ENCODE measurements around the gene NRROS.

The NRROS gene

DNA sequence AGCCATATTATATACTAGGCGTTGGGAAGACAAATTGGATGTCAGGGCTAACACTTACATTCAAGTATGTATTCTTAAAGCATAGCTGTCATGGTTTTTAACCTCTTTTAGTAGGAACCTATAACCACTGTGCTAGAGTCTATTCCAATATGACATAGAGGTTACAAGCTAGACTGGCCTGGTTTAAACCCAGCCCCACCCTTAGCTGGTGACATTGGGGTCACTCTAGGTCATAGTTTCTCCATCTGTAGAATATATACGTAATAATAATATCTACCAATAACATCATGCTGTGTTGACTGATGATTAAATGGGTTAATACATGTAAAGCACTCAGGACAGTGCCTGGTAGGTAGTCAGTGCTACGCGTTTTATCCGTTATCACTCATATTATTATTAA is 16.7 kb downstream of the NRROS start:
- POLR2A ChIA-PET, result no interaction called here
- no peak for DNase-seq (ENCODE audit: extremely low spot score)
- CTCF ChIA-PET, result no interaction called here
- TF ChIP-seq TARDBP (IDR thresholded peaks at IDR 0.05) (no peak), FOXK2 (IDR thresholded peaks at IDR 0.05) (no peak), SP1 (IDR thresholded peaks at IDR 0.05) (no peak), ZNF384 (IDR thresholded peaks at IDR 0.05) (no peak), BHLHE40 (IDR thresholded peaks at IDR 0.05; ENCODE audit: borderline replicate concordance) (no peak)

DNA sequence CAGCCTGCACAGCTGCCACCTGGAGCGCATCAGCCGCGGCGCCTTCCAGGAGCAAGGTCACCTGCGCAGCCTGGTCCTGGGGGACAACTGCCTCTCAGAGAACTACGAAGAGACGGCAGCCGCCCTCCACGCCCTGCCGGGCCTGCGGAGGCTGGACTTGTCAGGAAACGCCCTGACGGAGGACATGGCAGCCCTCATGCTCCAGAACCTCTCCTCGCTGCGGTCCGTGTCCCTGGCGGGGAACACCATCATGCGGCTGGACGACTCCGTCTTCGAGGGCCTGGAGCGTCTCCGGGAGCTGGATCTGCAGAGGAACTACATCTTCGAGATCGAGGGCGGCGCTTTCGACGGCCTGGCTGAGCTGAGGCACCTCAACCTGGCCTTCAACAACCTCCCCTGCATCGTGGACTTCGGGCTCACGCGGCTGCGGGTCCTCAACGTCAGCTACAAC is 20.4 kb downstream of the NRROS start:
- ChIA-PET CTCF (no interaction called here), POLR2A (no interaction called here)
- TF ChIP-seq ELF4 (IDR thresholded peaks at IDR 0.05) (no peak), BHLHE40 (IDR thresholded peaks at IDR 0.05; ENCODE audit: borderline replicate concordance) (no peak), ARNT (IDR thresholded peaks at IDR 0.05) (no peak), CTBP1 (IDR thresholded peaks at IDR 0.05; ENCODE audit: borderline replicate concordance) (no peak), SP1 (IDR thresholded peaks at IDR 0.05) (no peak), NFRKB (IDR thresholded peaks at IDR 0.05) (no peak), FOXA1 (IDR thresholded peaks at IDR 0.05) (no peak), FOXM1 (IDR thresholded peaks at IDR 0.05; ENCODE audit: borderline replicate concordance) (no peak), L3MBTL2 (conservative IDR thresholded peaks at IDR 0.05) (no peak), LEF1 (IDR thresholded peaks at IDR 0.05; ENCODE audit: borderline replicate concordance) (no peak), FOXK2 (IDR thresholded peaks at IDR 0.05) (no peak), HDGF (IDR thresholded peaks at IDR 0.05; ENCODE audit: borderline replicate concordance) (no peak), TARDBP (IDR thresholded peaks at IDR 0.05) (no peak), ZNF384 (IDR thresholded peaks at IDR 0.05) (no peak), SUZ12 (IDR thresholded peaks at IDR 0.05) (no peak)
- TF ChIP-seq, protein P1, sequence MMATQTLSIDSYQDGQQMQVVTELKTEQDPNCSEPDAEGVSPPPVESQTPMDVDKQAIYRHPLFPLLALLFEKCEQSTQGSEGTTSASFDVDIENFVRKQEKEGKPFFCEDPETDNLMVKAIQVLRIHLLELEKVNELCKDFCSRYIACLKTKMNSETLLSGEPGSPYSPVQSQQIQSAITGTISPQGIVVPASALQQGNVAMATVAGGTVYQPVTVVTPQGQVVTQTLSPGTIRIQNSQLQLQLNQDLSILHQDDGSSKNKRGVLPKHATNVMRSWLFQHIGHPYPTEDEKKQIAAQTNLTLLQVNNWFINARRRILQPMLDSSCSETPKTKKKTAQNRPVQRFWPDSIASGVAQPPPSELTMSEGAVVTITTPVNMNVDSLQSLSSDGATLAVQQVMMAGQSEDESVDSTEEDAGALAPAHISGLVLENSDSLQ (IDR thresholded peaks at IDR 0.05), result no peak
- DNase-seq (ENCODE audit: extremely low spot score), result no peak

DNA sequence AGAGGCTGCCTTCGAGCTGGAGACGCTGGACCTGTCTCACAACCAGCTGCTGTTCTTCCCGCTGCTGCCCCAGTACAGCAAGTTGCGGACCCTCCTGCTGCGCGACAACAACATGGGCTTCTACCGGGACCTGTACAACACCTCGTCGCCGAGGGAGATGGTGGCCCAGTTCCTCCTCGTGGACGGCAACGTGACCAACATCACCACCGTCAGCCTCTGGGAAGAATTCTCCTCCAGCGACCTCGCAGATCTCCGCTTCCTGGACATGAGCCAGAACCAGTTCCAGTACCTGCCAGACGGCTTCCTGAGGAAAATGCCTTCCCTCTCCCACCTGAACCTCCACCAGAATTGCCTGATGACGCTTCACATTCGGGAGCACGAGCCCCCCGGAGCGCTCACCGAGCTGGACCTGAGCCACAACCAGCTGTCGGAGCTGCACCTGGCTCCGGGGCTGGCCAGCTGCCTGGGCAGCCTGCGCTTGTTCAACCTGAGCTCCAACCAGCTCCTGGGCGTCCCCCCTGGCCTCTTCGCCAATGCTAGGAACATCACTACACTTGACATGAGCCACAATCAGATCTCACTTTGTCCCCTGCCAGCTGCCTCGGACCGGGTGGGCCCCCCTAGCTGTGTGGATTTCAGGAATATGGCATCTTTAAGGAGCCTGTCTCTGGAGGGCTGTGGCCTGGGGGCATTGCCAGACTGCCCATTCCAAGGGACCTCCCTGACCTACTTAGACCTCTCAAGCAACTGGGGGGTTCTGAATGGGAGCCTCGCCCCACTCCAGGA is 21.1 kb downstream of the NRROS start:
- POLR2A ChIA-PET, result no interaction called here
- TF ChIP-seq CTBP1 (IDR thresholded peaks at IDR 0.05; ENCODE audit: borderline replicate concordance) (no peak), NFRKB (IDR thresholded peaks at IDR 0.05) (no peak), FOXK2 (IDR thresholded peaks at IDR 0.05) (no peak), BHLHE40 (IDR thresholded peaks at IDR 0.05; ENCODE audit: borderline replicate concordance) (no peak), ZNF384 (IDR thresholded peaks at IDR 0.05) (no peak), FOXA1 (IDR thresholded peaks at IDR 0.05) (no peak), L3MBTL2 (conservative IDR thresholded peaks at IDR 0.05) (no peak), HDGF (IDR thresholded peaks at IDR 0.05; ENCODE audit: borderline replicate concordance) (no peak), SUZ12 (IDR thresholded peaks at IDR 0.05) (no peak), FOXM1 (IDR thresholded peaks at IDR 0.05; ENCODE audit: borderline replicate concordance) (no peak), ELF4 (IDR thresholded peaks at IDR 0.05) (no peak), SP1 (IDR thresholded peaks at IDR 0.05) (no peak), ARNT (IDR thresholded peaks at IDR 0.05) (no peak), LEF1 (IDR thresholded peaks at IDR 0.05; ENCODE audit: borderline replicate concordance) (no peak)
- CTCF ChIA-PET, result no interaction called here
- DNase-seq (ENCODE audit: extremely low spot score), result no peak

DNA sequence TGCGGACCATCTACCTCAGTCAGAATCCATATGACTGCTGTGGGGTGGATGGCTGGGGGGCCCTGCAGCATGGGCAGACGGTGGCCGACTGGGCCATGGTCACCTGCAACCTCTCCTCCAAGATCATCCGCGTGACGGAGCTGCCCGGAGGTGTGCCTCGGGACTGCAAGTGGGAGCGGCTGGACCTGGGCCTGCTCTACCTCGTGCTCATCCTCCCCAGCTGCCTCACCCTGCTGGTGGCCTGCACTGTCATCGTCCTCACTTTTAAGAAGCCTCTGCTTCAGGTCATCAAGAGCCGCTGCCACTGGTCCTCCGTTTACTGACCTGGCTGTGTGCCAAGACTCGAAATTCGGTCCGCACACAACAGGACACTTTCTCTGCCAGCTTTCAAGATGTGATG is 21.9 kb downstream of the NRROS start:
- CTCF ChIA-PET, result no interaction called here
- DNase-seq (ENCODE audit: extremely low spot score), result no peak
- POLR2A ChIA-PET, result no interaction called here
- TF ChIP-seq FOXK2 (IDR thresholded peaks at IDR 0.05) (no peak), TARDBP (IDR thresholded peaks at IDR 0.05) (no peak), FOXM1 (IDR thresholded peaks at IDR 0.05; ENCODE audit: borderline replicate concordance) (no peak)
- TF ChIP-seq, protein P1 (IDR thresholded peaks at IDR 0.05), result no peak

DNA sequence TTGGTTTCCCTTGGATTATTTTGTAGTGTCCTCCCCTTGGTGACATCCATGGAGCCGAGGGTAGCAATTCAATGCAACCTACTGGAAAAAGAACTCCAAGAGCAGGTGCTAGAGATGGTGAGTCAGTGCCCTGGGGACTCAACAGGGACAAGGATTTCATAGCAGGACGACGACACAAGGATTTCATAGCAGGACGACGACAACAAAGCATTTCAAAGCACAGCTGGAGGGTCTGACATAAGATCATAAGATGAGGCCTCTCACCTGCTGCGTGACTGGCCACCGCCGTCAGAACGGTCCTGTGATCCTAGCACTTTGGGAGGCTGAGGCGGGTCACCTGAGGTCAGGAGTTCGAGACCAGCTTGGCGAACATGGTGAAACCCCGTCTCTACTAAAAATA is 22.5 kb downstream of the NRROS start:
- ChIA-PET CTCF (interaction anchor here (0.6 to 1.5 kb wide), 2 partner anchors 9 to 20 kb away, joined by 3 to 8 read pairs; no protein-coding TSS in a partner anchor), POLR2A (no interaction called here)
- TF ChIP-seq HDGF (IDR thresholded peaks at IDR 0.05; ENCODE audit: borderline replicate concordance) (no peak), TARDBP (IDR thresholded peaks at IDR 0.05) (no peak), L3MBTL2 (conservative IDR thresholded peaks at IDR 0.05) (no peak), ELF4 (IDR thresholded peaks at IDR 0.05) (no peak), ARNT (IDR thresholded peaks at IDR 0.05) (no peak), NFRKB (IDR thresholded peaks at IDR 0.05) (no peak), SP1 (IDR thresholded peaks at IDR 0.05) (no peak), SUZ12 (IDR thresholded peaks at IDR 0.05) (no peak), ZNF384 (IDR thresholded peaks at IDR 0.05) (no peak), FOXA1 (IDR thresholded peaks at IDR 0.05) (no peak), BHLHE40 (IDR thresholded peaks at IDR 0.05; ENCODE audit: borderline replicate concordance) (no peak), CTBP1 (IDR thresholded peaks at IDR 0.05; ENCODE audit: borderline replicate concordance) (no peak)
- TF ChIP-seq, protein P1 (IDR thresholded peaks at IDR 0.05), result no peak
- DNase-seq (ENCODE audit: extremely low spot score), result no peak

All from HEK293T (cell line).